Transverse colon (tissue), 4 donors: Measurements from ENCODE around the gene PGLYRP3. TPM values are rescaled to one million over a fixed set of nuclear protein-coding genes. Genes with fewer than 3 reads are reported as not detected.

ENCODE experiments used
- DNase-seq: peaks from one replicate; pipeline ENCODE4 v3.0.0-alpha.2; 2019
- H3K27ac ChIP-seq, 4 donors: fragments of 200-600 bp; sonication (generic); 2 replicates each; pipeline ENCODE4 v1.5.1; 2016 to 2018; ENCODE audit warnings: inconsistent platforms in 4 of 4
- H3K27me3 ChIP-seq: fragments of 200-600 bp; sonication (generic); 2 replicates; pipeline ENCODE4 v1.5.1; 2017; ENCODE audit warnings: inconsistent platforms
- H3K36me3 ChIP-seq, 4 donors: fragments of 200-600 bp; sonication (generic); 2 replicates each; pipeline ENCODE4 v1.5.1; 2017 to 2019; ENCODE audit warnings: inconsistent platforms in 4 of 4
- H3K4me1 ChIP-seq, 4 donors: fragments of 200-600 bp; sonication (generic); 2 replicates each; pipeline ENCODE4 v1.5.1; 2017 to 2020; ENCODE audit warnings: inconsistent platforms in 4 of 4
- H3K4me3 ChIP-seq, 4 donors: fragments of 200-600 bp; sonication (generic); 1 replicate in 1 of 4; 2 replicates in 3 of 4; pipeline versions ENCODE4 v1.5.1 to v1.6.1; 2017 to 2019; ENCODE audit warnings: inconsistent platforms in 4 of 4
- H3K9me3 ChIP-seq, 2 donors: fragments of 200-600 bp; sonication (generic); 2 replicates each; pipeline ENCODE4 v1.5.1; 2017 to 2019; ENCODE audit warnings: inconsistent platforms in 2 of 2
- EP300 ChIP-seq: sonication (generic); formaldehyde crosslinking; IDR thresholded peaks from one replicate; pipeline ENCODE4 v1.6.1; 2017; ENCODE audit warnings: antibody characterized with exemption, low read depth
- POLR2A ChIP-seq: fragments of 450-650 bp; IDR thresholded peaks from one replicate; pipeline ENCODE4 v1.6.1; 2016; ENCODE audit warnings: antibody characterized with exemption, mild to moderate bottlenecking, moderate library complexity
- POLR2AphosphoS5 ChIP-seq, 3 donors: sonication (generic); formaldehyde crosslinking; IDR thresholded peaks; one replicate each; pipeline ENCODE4 v1.6.1; 2016; ENCODE audit warnings: antibody characterized with exemption in 3 of 3
- WGBS, 2 donors: methylation state at CpG; one replicate each; pipeline ENCODE4 v1.1.5; 2018; ENCODE audit warnings: low coverage in 1 of 2; 5-methylcytosine and 5-hydroxymethylcytosine counted together
- in situ Hi-C, 4 donors: fragments of 200-750 bp; cut with MboI; loops; one replicate each; pipeline versions ENCODE4 v1.15.0 to v1.15.1; 2017; ENCODE audit warnings: low sequenced_read_pairs in 3 of 4, low pct_ligation_motif_present in 1 of 4, low pct_unique_long_range_greater_than_20kb in 1 of 4
- intact Hi-C: fragments of 100-400 bp; cut with DNase I; formaldehyde crosslinking; loops from one replicate; pipeline ENCODE4 v1.15.1; 2023; ENCODE audit warnings: low total_unique reads
- total RNA-seq, 4 donors: library from RNA; depleted of rRNA; stranded (reverse); fragments of >200 nt; gene quantifications; one replicate each; pipeline ENCODE4 v1.1.0, GENCODE V29; 2016
- TF ChIP-seq, protein P1 (sequence below), 5 experiments: fragments of 200-600 bp in 3 of 5; fragments of 450-650 bp in 2 of 5; sonication (generic) in 3 of 5; IDR thresholded peaks; 1 replicate in 2 of 5; 2 replicates in 3 of 5; pipeline ENCODE4 v1.5.1; 2016 to 2017; ENCODE audit warnings: antibody characterized with exemption in 5 of 5, inconsistent platforms in 3 of 5, mild to moderate bottlenecking in 2 of 5, moderate library complexity in 1 of 5

The PGLYRP3 gene
- total RNA-seq, 4 donors from 2014 or later, result not detected

- H3K36me3 ChIP-seq, result no peaks in the 10 kb centered on the region
- H3K9me3 ChIP-seq, result no peaks in the 10 kb centered on the region
- 26 to 45% methylated on average over 1 of the region's 1 CpG for WGBS, 2 donors
- no peak for TF ChIP-seq POLR2A
- TF ChIP-seq EP300, result no peak
- TF ChIP-seq, protein P1, sequence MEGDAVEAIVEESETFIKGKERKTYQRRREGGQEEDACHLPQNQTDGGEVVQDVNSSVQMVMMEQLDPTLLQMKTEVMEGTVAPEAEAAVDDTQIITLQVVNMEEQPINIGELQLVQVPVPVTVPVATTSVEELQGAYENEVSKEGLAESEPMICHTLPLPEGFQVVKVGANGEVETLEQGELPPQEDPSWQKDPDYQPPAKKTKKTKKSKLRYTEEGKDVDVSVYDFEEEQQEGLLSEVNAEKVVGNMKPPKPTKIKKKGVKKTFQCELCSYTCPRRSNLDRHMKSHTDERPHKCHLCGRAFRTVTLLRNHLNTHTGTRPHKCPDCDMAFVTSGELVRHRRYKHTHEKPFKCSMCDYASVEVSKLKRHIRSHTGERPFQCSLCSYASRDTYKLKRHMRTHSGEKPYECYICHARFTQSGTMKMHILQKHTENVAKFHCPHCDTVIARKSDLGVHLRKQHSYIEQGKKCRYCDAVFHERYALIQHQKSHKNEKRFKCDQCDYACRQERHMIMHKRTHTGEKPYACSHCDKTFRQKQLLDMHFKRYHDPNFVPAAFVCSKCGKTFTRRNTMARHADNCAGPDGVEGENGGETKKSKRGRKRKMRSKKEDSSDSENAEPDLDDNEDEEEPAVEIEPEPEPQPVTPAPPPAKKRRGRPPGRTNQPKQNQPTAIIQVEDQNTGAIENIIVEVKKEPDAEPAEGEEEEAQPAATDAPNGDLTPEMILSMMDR (IDR thresholded peaks at IDR 0.05), result no peak
- no peak for TF ChIP-seq POLR2AphosphoS5 (IDR thresholded peaks at IDR 0.05)
- in situ Hi-C loops (loop anchor here in 2 of 4 donors (5.0 to 25.0 kb wide), 3 partner anchors 132 to 237 kb away; no protein-coding TSS in a partner anchor), intact Hi-C loops (loop anchor here (5.0 kb wide), 1 partner anchor 147 kb away; no protein-coding TSS in a partner anchor)
- no peak overlapping the region for H3K27ac ChIP-seq
- peaks cover 36% of the 10 kb centered on the region for H3K27me3 ChIP-seq
- DNase-seq, result no peak
- H3K4me1 ChIP-seq, result no peaks in the 10 kb centered on the region
- H3K4me3 ChIP-seq, result no peak overlapping the region
Observed at GRCh38 chr1:153350321-153350957, 37.7 kb upstream of the PGLYRP3 start.

GRCh38 chr1:153349363-153350320 lies 36.9 kb upstream of the PGLYRP3 start:
- intact Hi-C loops, result loop anchor here (5.0 kb wide), 1 partner anchor 148 kb away; no protein-coding TSS in a partner anchor
- H3K27me3 ChIP-seq, result peaks cover 36% of the 10 kb centered on the region
- in situ Hi-C loops, result loop anchor here in 3 of 4 donors (5.0 to 25.0 kb wide), 3 partner anchors 133 to 238 kb away; no protein-coding TSS in a partner anchor
- no peaks in the 10 kb centered on the region for H3K9me3 ChIP-seq
- no peak for DNase-seq
- WGBS, 2 donors, result 60% methylated on average over 15 of the region's 17 CpGs; no CpG with 5 or more reads in 1 of the 2 donors
- H3K4me1 ChIP-seq, result no peaks in the 10 kb centered on the region
- H3K27ac ChIP-seq, result no peak overlapping the region
- no peaks in the 10 kb centered on the region for H3K36me3 ChIP-seq
- no peak for TF ChIP-seq EP300
- no peak for TF ChIP-seq POLR2AphosphoS5 (IDR thresholded peaks at IDR 0.05)
- no peak for TF ChIP-seq POLR2A
- TF ChIP-seq, protein P1 (IDR thresholded peaks at IDR 0.05), result no peak
- no peak overlapping the region for H3K4me3 ChIP-seq

- 54 to 74% methylated on average over 4 to 9 of the region's 10 CpGs for WGBS, 2 donors
- no peak within 1 kb of the TSS for H3K4me3 ChIP-seq
- in situ Hi-C loops, result loop anchor here in 1 of 4 donors (5.0 kb wide), 1 partner anchor 139 kb away; no protein-coding TSS in a partner anchor
- no peaks in the 10 kb centered on the region for H3K9me3 ChIP-seq
- no peak within 1 kb of the TSS for H3K27ac ChIP-seq
- intact Hi-C loops, result no loop called here
- TF ChIP-seq POLR2A (no peak), POLR2AphosphoS5 (IDR thresholded peaks at IDR 0.05) (no peak), EP300 (no peak)
- TF ChIP-seq, protein P1 (IDR thresholded peaks at IDR 0.05), result no peak
- DNase-seq, result no peak
- H3K27me3 ChIP-seq, result peaks cover 35% of the 10 kb centered on the region
- no peaks in the 10 kb centered on the region for H3K36me3 ChIP-seq
- no peaks in the 10 kb centered on the region for H3K4me1 ChIP-seq
Observed at GRCh38 chr1:153348511-153349362, 36.0 kb upstream of the PGLYRP3 start, which contains the start of gene PGLYRP4. TSS of gene PGLYRP4 (minus strand) at chr1:153348841. CDS start at chr1:153347932, 909 bp downstream.
